Prostate gland (tissue), 2 donors: ENCODE data around the gene CER1. TPM values are rescaled to one million over a fixed set of nuclear protein-coding genes. Genes with fewer than 3 reads are reported as not detected.

Experiments
- DNase-seq: peaks from one replicate; pipeline ENCODE4 v3.0.0-alpha.2; 2019; ENCODE audit warnings: low spot score
- H3K27ac ChIP-seq, 2 donors: fragments of 200-600 bp; sonication (generic); 2 replicates each; pipeline ENCODE4 v1.5.1; 2017 to 2019
- H3K27me3 ChIP-seq: fragments of 200-600 bp; sonication (generic); replicated peaks from 2 replicates; pipeline ENCODE4 v1.5.1; 2019; ENCODE audit not compliant: insufficient read depth
- H3K36me3 ChIP-seq, 2 donors: fragments of 200-600 bp; sonication (generic); 1 replicate in 1 of 2; 2 replicates in 1 of 2; pipeline versions ENCODE4 v1.5.1 to v1.8.1; 2017 to 2019
- H3K4me1 ChIP-seq: fragments of 200-600 bp; sonication (generic); replicated peaks from 2 replicates; pipeline ENCODE4 v1.5.1; 2019
- H3K4me3 ChIP-seq, 2 donors: fragments of 200-600 bp; sonication (generic); 2 replicates each; pipeline ENCODE4 v1.5.1; 2017 to 2019
- H3K9me3 ChIP-seq: fragments of 200-600 bp; sonication (generic); 2 replicates; pipeline ENCODE4 v1.5.1; 2017
- CTCF ChIP-seq, 4 experiments: fragments of 200-600 bp in 2 of 4; fragments of 450-650 bp in 2 of 4; sonication (generic) in 2 of 4; IDR thresholded peaks; 1 replicate in 3 of 4; 2 replicates in 1 of 4; pipeline ENCODE4 v1.5.1; 2016 to 2019; ENCODE audit warnings: antibody characterized with exemption in 4 of 4, mild to moderate bottlenecking in 2 of 4, moderate library complexity in 2 of 4
- POLR2A ChIP-seq: fragments of 450-650 bp; IDR thresholded peaks from one replicate; pipeline ENCODE4 v1.6.1; 2016; ENCODE audit warnings: antibody characterized with exemption, mild to moderate bottlenecking
- POLR2AphosphoS5 ChIP-seq: sonication (generic); formaldehyde crosslinking; IDR thresholded peaks from one replicate; pipeline ENCODE4 v1.6.1; 2017; ENCODE audit warnings: antibody characterized with exemption
- WGBS: methylation state at CpG from one replicate; pipeline ENCODE4 v1.1.5; 2018; 5-methylcytosine and 5-hydroxymethylcytosine counted together
- intact Hi-C: fragments of 100-400 bp; cut with DNase I; formaldehyde crosslinking; loops from one replicate; pipeline ENCODE4 v1.14.2; 2022
- total RNA-seq, 2 donors: library from RNA; depleted of rRNA; stranded (reverse); fragments of >200 nt; gene quantifications; one replicate each; pipeline ENCODE4 v1.1.0, GENCODE V29; 2016

Gene CER1
- total RNA-seq, 2 donors from 2014 or later = not detected

GRCh38 chr9:14713187-14713767 is 9.3 kb downstream of the CER1 start:
- no peak overlapping the region for H3K4me3 ChIP-seq
- WGBS = 80% methylated on average over 3 of the region's 3 CpGs
- H3K36me3 ChIP-seq = no peaks in the 10 kb centered on the region
- intact Hi-C loops = no loop called here
- no peak overlapping the region for H3K27ac ChIP-seq
- no peak for TF ChIP-seq POLR2AphosphoS5
- TF ChIP-seq POLR2A = no peak
- no peak for TF ChIP-seq CTCF (IDR thresholded peaks at IDR 0.05)
- no peak for DNase-seq
- no peaks in the 10 kb centered on the region for H3K9me3 ChIP-seq
- no peaks in the 10 kb centered on the region for H3K27me3 ChIP-seq
- no peaks in the 10 kb centered on the region for H3K4me1 ChIP-seq

GRCh38 chr9:14710804-14711203 is 11.7 kb downstream of the CER1 start:
- Histone ChIP-seq H3K4me1 (no peaks in the 10 kb centered on the region), H3K27me3 (no peaks in the 10 kb centered on the region), H3K9me3 (no peaks in the 10 kb centered on the region), H3K27ac (no peak overlapping the region), H3K36me3 (no peaks in the 10 kb centered on the region), H3K4me3 (no peak overlapping the region)
- no peak for TF ChIP-seq POLR2AphosphoS5
- TF ChIP-seq CTCF (IDR thresholded peaks at IDR 0.05) = no peak
- TF ChIP-seq POLR2A = no peak
- no peak for DNase-seq
- intact Hi-C loops = no loop called here

GRCh38 chr9:14706530-14707140 is 15.9 kb downstream of the CER1 start:
- DNase-seq = no peak
- 89% methylated on average over 5 of the region's 5 CpGs for WGBS
- TF ChIP-seq POLR2A (no peak), CTCF (IDR thresholded peaks at IDR 0.05) (no peak), POLR2AphosphoS5 (no peak)
- intact Hi-C loops = no loop called here
- H3K36me3 ChIP-seq = no peaks in the 10 kb centered on the region
- H3K4me1 ChIP-seq = no peaks in the 10 kb centered on the region
- H3K27me3 ChIP-seq = no peaks in the 10 kb centered on the region
- H3K27ac ChIP-seq = no peak overlapping the region
- no peak overlapping the region for H3K4me3 ChIP-seq
- H3K9me3 ChIP-seq = no peaks in the 10 kb centered on the region

GRCh38 chr9:14705079-14705478 is 17.5 kb downstream of the CER1 start:
- no peak for DNase-seq
- Histone ChIP-seq H3K4me3 (no peak overlapping the region), H3K4me1 (no peaks in the 10 kb centered on the region), H3K9me3 (no peaks in the 10 kb centered on the region), H3K36me3 (no peaks in the 10 kb centered on the region), H3K27me3 (no peaks in the 10 kb centered on the region), H3K27ac (no peak overlapping the region)
- TF ChIP-seq POLR2AphosphoS5 = no peak
- TF ChIP-seq POLR2A = no peak
- TF ChIP-seq CTCF (IDR thresholded peaks at IDR 0.05) = no peak
- intact Hi-C loops = no loop called here

GRCh38 chr9:14704281-14704680 is 18.3 kb downstream of the CER1 start:
- Histone ChIP-seq H3K27ac (no peak overlapping the region), H3K9me3 (no peaks in the 10 kb centered on the region), H3K4me1 (no peaks in the 10 kb centered on the region), H3K27me3 (no peaks in the 10 kb centered on the region), H3K36me3 (no peaks in the 10 kb centered on the region), H3K4me3 (no peak overlapping the region)
- TF ChIP-seq CTCF (IDR thresholded peaks at IDR 0.05) = no peak
- no peak for TF ChIP-seq POLR2AphosphoS5
- intact Hi-C loops = no loop called here
- DNase-seq = no peak
- 94% methylated on average over 3 of the region's 3 CpGs for WGBS
